HG02943 (cell line): ENCODE data around the gene UTF1.

Experiments
- ATAC-seq: cut with Tn5 transposase; IDR thresholded peaks from one replicate; pipeline ENCODE4 v1.9.1; 2021; ENCODE audit warnings: mild to moderate bottlenecking, low read depth, moderate library complexity; ENCODE audit not compliant: unreplicated experiment

UTF1 gene, protein sequence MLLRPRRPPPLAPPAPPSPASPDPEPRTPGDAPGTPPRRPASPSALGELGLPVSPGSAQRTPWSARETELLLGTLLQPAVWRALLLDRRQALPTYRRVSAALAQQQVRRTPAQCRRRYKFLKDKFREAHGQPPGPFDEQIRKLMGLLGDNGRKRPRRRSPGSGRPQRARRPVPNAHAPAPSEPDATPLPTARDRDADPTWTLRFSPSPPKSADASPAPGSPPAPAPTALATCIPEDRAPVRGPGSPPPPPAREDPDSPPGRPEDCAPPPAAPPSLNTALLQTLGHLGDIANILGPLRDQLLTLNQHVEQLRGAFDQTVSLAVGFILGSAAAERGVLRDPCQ

DNA sequence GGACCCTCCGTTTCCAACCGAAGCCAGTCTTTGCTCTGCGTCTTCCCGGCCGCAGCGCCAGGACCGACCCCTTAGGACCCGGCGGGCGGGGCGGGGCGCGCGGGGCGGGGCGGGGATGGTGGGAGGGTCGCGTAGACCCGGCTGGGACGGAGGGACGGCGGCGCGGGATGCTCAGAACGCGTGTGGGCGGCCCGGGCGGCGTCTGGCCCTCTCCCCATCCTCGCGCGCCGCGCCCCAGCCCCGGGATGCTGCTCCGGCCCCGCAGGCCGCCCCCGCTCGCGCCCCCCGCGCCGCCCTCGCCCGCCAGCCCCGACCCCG, at the start of gene UTF1:
UTF1 (plus strand) TSS at position 174 of the 318 bp plus-strand sequence; CDS start at position 246, 72 bp downstream.
- no peak for ATAC-seq

DNA sequence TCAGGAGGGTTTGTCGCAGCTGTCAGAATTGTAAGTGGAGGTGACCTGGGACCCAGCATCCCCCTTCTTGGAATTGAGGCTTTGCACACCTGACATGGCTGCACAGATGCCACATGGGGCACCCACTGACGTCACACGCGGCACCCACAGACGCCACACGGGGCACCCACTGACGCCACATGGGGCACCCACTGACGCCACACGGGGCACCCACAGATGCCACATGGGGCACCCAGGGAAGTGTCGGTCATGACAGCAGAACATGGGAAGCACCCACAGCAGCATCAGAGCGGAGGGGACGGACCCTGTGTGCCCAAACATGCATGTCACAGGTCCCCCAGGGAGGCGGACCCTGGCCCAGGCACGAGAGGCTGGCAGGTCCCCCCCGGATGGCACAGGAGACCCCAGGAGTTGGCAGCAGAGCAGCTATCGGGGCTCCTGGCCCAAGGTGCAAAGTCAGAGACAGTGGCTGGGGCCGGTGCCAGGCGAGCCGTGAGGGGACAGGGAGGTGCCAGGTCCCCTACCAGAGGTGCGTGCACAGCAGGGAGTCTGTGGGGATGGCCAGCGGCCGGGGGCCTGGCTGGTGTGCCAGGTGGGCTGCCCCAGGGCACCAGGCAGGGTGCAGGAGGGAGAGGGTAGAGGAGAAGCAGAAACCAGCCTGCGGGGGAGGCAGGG, 48.9 kb upstream of the UTF1 start:
- no peak for ATAC-seq

DNA sequence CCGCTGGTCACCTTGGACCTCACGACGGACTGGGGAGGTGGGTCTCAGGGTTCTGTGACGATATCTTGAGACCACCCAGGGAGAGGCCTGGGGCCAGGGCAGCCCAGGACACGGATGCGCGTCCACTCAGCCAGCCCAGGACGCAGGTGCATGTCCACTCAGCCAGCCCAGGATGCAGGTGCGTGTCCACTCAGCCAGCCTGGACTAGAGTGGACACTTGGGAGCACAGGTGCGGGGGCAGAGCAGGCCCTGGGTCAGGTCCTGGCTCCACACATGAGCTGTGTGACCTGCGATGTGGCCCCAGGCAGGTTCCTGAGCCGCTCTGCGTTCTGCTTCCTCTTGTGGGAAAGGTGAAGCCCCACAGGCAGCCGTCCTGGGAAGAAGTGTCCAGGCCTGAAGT, 47.8 kb upstream of the UTF1 start:
- ATAC-seq = no peak

DNA sequence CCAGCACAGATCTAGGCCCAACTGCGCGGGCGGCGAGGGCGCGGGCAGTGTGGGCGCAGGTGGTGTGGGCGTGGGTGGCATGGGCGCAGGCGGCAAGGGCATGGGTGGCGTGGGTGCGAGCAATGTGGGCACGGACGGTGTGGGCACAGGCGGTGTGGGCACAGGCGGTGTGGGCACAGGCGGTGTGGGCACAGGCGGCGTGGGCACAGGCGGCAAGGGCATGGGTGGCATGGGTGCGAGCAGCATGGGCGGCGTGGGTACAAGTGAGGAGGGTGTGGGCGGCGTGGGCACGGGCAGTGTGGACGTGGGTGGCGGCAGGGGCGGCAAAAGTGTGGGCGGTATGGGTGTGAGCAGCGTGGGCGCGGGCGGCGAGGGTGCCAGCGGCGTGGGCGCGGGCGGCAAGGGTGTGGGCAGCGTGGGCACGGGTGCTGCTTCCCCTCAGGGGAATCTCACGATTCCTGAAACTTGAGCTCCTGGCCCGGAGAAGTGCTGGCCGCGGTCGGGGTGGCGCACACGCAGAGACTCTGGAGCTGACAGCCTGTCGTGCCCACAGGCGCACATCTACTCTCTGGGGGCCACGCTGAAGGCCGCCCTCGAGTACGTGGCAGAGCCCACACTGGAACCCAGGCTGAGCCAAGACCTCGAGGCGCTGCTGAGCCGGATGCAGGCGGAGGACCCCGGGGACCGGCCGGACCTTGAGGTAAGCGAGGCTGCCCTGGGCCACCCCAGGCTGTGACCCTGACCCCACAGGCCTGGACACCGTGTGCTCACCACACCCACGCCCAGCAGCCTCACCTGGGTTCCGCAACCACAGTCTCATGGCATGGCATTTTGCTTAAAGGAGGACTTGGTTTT, 47.0 kb upstream of the UTF1 start:
- ATAC-seq = no peak

DNA sequence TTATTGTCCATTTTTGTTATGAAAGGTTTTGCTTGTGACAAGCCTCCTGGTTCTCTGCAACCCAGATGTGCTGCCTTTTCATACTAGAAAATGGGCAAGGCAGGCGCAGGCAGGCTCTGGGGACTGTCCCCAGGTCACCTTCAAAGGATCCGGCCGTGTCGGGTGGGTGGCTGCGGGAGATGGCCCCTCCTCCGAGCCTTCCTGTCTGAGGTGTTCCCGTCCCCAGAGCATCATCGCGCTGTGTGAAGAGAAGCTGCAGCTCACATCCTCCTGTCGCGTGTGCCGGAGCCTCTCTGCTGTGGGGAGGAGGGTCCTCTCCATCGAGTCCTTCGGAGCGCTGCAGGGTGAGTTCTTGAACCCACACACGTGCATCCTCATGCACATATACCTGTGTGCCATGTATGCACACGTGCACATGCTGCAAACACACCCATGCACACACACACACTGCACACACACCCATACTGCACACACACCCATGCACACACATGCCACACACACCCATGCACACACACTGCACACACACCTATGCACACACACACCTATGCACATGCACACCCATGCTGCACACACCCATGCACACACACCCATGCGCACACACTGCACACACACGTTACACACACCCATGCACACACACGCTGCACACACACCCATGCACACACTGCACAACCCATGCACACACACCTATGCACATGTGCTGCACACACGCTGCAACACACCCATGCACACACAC, 46.2 kb upstream of the UTF1 start:
- no peak for ATAC-seq

DNA sequence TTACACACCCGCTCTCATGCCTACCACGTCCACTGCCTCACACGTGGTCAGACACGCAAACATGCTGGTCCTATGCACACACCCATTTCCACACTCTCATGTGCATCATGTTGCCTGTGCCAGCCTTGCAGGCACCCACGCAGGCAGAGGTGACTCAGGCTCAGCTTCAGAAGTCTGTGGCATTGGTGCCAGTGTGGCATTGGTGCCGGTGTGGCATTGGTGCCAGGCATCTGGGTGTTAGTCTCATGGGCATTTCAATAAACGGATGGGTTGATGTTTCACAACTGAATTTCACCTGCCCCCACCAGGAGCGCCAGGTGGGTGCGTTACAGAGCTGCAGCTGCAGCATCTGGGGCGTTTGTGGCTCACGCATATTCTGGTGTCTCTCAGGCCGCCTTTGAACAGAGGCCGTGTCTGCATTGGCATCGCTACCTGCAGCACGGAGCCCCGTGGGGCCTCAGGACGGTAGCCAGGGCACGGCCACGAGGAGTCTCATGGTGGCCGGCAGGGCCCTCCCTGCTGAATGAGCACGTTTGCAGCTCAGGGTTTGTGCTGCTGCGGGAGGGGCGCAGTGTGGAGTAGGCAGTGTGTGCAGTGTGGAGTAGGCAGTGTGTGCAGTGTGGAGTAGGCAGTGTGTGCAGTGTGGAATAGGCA, 45.3 kb upstream of the UTF1 start:
- ATAC-seq = no peak

DNA sequence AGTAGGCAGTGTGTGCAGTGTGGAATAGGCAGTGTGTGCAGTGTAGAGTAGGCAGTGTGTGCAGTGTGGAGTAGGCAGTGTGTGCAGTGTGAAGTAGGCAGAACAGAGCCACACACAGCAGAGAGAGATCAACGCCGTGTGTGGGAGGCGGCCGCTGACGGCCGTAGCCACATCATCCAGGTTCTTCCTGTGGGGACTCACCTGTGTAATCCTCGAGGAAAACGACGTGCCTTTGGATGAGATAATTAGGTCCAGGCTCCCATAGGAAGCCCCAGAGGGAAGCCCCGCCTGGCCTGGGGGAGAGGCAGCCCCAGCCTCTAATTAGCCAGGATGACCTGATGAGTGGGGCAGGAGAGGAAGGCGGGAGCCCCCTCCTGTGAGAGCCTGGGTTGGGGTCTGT, 44.6 kb upstream of the UTF1 start:
- no peak for ATAC-seq

DNA sequence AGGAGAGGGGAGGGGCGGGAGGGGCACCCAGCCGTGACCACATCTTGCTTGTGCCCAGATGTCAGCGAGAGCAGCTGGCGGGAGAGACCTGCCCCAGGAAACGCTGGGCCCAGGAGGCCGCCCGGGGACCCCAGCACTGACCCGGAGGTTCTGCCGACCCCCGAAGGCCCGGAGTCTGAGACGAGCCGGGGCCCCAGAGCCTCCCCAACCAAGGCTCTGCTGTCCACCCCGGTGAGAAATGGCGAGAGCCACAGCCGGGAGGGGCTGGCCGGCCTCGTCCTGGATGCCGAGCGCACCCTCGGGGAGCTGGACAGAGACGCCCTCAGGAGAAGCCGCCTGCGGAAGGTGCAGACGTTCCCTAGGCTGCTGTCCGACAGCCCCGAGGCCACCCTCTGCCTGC, 44.1 kb upstream of the UTF1 start:
- ATAC-seq = no peak

DNA sequence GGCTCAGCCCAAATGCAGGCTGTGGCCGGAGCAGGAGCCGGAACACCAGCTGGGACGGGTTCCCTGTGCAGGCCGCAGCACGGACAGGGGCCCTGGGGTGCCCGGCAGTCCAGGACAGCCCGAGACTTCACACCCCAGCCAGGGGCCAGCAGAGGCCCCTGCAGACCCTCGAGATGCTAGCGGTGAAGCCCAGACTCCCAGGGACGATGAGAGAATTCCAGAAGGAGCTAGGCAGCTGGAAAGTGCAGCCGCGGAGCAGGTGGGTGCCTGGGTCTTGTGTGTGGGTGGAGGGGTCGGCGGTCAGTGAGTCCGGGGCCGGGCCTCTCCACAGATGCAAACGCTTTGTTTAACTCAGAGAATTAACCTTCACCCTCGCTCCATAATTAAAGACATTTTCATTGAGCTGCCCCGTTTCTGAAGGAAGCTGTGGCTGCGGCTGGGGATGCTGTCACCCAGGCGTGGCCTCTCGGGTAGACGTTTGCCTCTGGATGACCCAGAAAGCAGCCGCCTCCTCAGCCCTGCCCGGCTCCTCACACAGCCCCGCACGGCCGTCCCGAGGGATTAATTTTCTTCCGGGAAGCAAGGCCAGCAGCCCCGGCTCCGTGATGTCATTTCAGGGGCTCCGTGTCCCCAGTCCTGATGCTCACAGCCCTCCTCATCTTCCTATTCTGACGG, 43.5 kb upstream of the UTF1 start:
- ATAC-seq = no peak

DNA sequence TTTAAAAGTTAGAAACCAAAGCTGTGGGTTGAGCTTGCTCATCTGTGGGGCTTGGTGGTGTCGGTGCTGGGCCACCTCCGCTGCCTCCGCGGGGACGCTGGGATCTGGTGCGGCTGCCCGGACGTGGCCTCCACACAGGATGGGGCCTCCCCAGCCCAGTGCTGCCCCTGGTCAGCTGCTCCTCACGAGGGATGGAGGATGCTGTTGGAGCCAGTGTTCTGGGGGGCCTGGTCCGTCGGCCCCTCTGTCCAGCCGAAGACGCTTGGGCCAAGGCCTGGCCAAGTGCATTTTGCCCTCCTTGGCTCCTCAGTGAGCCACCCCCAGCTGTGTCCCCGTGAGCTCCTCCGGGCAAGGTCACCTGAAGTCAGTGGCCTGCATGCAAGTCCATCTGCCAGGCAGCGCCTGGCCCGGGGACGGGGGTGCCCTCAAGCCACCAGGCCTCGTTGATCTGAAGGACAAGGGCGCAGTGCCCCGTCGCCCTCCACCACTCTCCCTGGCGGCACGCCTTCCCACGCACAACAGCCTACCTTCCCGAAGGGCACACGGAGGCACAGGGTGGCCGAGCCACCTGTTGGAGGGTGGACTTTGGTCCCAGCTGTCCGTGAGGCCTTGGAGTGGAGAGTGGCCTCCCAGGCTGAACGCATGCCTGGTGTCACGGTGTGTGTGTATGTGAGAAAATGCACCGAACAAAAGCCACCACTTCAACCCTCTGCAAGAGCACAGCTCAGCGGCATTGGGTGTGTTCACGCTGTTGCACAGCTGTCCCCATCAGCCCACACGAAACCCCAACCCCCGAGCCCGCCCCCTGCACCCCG, 42.7 kb upstream of the UTF1 start:
- no peak for ATAC-seq

DNA sequence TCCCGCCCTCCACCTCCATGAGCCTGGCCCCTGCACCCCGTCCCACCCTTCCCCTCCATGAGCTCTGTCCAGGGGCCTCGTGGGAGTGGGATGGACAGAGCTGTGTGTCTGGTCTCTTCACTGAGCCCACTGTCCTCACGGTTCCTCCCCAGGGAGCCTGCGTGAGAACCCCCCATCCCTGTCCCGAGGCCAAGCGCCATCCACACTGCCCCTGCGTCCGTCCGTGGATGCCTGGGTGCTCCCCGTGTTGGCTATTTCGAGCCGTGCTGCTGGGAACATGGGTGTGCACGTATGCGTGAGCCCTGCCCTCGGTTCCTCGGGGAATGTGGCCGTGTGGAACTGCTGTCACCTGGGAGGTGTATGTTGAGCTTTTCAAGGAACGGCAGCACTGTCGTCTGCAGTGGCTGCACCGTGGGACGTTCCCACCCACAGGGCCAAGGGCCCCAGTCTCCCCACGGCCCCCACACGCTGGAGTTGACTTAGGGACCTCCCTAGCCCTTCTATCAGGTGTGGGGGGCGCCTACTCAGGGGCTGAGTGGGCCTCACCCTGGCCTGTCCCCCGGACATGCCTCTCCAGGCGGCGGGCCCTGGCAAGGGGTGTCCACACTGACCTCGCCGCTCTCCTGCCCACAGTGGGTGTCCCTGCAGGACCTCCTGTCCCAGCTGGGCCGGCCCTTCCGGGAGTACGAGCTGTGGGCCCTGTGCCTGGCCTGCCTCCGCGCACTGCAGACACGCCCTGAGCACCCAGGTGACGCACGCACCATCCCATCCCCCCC, 41.9 kb upstream of the UTF1 start:
- no peak for ATAC-seq

DNA sequence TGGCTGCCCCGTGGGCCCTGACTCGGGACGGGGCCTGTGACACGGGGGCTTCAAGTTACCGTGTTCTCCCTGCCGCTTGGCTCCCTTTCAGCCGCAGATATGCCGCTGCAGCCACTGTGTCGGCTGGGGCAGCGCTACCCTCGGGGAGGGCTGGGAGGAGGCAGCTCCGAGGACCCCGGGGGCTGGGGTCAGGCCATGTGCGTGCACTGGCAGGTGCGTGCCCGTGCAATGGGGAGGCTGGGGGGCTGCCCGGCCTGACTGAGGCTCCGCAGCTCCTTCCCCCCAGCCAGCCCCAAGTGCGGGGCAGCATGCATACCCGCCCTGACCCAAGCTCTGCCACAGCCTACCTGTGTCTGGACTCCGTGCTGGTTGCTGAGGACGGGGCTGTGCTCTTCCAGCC, 40.8 kb upstream of the UTF1 start:
- no peak for ATAC-seq

DNA sequence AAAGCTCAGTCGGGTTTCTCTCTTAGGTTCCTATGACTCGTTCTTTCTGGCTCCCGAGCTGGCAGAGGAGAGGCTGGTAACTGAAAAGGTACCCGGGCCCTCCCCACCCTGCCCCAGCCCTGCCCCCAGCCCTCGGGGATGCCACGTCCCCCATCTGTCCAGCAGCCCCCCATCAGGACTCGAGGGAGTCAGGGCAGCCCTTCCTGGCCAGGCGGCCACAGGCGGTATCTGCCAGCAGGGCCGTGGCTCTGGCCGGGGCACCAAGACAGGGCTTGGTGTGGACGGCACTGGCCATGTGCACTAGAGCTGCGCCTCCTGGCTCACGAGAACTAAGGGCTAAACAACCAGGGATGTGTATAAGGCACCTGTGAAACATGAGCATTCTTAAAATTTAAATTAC, 40.3 kb upstream of the UTF1 start:
- no peak for ATAC-seq

DNA sequence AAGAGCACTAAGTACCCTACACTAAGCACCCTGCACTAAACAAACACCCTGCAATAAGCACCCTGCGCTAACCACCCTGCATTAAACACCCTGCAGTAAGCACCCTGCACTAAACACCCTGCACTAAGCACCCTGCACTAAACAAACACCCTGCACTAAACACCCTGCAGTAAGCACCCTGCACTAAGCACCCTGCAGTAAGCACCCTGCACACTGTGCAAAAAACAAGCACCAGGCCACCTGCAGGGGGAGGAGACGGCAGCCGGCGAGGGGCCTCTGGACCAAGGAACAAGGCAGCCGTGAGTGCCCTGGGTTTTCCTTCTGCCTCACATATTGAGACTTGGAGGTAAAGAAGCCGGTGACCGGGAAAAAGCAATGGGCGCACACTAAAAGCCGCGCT, 39.8 kb upstream of the UTF1 start:
- no peak for ATAC-seq

DNA sequence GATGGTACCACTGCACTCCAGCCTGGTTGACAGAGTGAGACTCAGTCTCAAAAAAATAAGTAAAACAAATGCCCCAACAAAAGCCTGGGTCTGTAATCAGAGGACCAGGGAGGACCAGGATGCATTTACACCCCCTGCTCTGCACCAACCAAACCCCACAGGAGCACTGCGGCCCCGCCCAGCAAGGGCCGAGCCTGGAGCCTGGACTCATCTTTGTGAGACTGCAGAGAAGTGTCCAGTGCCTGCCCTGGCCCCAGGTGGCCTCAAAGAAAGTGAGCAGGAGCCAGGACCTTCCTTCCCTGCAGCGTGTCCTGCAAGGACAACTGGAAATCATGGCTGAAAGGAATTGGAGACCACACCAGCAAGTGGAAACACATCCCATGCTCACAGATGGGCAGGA, 38.4 kb upstream of the UTF1 start:
- ATAC-seq = no peak

DNA sequence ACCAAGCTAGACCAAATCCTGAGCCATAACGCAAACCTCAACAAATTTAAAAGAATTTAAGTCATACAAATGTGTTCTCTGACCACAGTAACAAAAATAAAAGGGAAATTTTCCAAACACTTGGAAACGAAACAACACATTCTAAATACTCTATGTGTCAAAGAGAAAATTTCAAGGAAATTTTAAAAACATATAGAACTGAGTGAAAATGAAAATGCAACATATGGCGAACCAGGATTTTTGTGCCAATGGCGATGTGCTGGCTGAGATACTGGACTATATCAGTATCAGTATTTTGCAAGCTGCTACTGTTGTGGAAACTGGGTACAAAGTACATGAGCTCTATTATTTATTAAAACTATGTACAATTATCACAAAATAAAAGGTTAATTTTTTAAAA, 35.9 kb upstream of the UTF1 start:
- no peak for ATAC-seq

DNA sequence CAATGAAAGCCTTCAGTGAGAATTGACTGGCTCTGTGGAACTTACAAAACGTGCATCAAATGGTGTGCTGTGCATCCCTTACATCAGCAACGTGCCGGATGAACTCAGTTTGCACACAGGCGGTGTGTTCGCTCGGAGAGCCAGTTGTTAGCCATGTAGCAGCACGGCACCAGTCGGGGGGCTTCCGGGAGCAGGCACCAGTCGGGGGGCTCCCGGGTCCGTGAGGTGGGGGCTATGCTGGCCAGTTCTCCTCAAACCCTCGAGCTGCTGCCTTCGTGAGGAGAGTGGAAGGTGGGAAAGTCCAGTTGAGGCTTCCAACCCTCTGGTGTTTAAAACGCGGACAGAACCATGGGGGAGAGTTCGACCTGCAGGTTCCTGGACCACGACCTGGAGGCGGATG, 34.9 kb upstream of the UTF1 start:
- ATAC-seq = no peak

DNA sequence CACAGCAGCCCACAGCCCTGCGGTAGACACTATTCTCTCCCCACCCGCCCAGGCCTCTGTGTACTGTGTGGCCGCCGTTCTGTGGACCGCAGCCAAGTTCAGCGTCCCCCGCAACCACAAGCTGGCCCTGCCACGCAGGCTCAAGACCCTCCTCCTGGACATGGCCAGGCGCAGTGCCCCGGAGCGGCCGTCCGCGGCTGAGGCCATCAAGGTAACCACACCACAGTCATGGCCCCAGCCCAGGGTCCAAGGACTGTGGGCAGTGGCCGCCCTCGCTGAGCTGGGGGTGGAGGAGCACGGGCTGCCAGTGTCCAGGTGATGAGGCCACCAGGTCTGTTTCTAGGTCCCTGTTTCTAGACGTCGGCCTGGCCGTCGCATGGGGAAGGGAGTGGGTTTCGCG, 34.4 kb upstream of the UTF1 start:
- no peak for ATAC-seq
